Smooth muscle cell of the brain vasculature (primary cell): ENCODE results near the gene SPRR1A.

Source experiments
- DNase-seq: peaks from one replicate; pipeline ENCODE4 v3.0.0-alpha.2; 2012; ENCODE audit warnings: low read depth, low spot score

The SPRR1A gene

DNA sequence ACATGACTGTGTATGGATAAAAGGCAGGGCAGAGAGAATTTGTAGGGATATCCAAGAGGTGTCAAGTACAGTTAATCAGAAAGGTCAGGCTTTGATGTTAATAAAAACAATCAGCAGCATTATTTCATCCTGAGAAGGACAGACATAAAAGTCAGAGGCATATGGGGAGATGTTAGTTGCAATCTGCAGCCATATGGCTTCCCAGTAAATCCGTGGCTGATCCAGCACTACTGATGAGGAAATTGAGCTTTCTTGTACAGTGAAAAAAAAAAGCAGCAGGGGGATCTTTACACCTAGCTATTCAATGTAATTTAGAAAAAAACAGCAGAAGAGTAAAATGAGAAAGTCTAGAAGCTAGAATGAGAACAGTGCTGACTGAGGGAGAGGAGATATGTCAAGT is 44.9 kb downstream of the SPRR1A start:
- DNase-seq = no peak

- DNase-seq = no peak
These were observed 47.0 kb downstream of the SPRR1A start, which contains the start of gene SPRR1B for GRCh38 chr1:153030895-153031294. TSS of gene SPRR1B (plus strand) at chr1:153031203. CDS start at chr1:153032346, 1,143 bp downstream.

DNA sequence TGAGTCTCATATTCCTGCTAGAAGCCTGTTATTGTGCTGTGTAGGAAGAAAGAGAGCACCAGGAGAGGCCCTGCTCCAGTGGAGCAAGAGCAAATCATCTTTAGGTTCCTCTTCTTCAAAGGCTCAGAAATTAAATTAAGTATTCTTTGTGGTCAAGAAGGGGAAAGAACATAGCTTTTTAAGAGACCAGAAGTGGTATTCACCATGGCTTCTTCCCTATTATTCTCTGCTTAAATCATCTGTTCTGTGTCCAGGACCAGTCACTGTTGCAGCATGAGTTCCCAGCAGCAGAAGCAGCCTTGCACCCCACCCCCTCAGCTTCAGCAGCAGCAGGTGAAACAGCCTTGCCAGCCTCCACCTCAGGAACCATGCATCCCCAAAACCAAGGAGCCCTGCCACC is 48.2 kb downstream of the SPRR1A start:
- DNase-seq = no peak

- no peak for DNase-seq
These were observed 48.9 kb downstream of the SPRR1A start for GRCh38 chr1:153032677-153033308.

DNA sequence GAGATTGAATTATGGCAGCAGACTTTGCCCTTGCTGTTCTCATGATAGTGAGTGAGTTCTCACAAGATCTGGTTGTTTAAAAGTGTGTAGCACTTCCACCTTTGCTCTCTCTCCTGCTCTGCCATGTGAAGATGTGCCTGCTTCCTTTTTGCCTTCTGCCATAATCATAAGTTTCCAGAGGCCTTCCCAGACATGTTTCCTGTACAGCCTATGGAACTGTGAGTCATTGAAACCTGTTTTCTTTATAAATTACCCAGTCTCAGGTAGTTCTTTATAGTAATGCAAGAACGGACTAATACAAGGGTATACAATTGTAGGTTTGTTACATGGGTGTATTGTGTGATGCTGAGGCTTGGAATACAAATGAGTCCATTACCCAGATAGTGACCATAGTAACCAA is 51.3 kb downstream of the SPRR1A start:
- DNase-seq = no peak
